ENCODE data around the gene MAP3K4. TPM values are rescaled to one million over a fixed set of nuclear protein-coding genes. Genes with fewer than 3 reads are reported as not detected.

The MAP3K4 gene
- total and polyA plus RNA-seq, 2 of the 8 experiments (the other 6 are each of a cell fraction or from before 2014, with no cell fraction given): 16.6 to 51.6 TPM

DNA sequence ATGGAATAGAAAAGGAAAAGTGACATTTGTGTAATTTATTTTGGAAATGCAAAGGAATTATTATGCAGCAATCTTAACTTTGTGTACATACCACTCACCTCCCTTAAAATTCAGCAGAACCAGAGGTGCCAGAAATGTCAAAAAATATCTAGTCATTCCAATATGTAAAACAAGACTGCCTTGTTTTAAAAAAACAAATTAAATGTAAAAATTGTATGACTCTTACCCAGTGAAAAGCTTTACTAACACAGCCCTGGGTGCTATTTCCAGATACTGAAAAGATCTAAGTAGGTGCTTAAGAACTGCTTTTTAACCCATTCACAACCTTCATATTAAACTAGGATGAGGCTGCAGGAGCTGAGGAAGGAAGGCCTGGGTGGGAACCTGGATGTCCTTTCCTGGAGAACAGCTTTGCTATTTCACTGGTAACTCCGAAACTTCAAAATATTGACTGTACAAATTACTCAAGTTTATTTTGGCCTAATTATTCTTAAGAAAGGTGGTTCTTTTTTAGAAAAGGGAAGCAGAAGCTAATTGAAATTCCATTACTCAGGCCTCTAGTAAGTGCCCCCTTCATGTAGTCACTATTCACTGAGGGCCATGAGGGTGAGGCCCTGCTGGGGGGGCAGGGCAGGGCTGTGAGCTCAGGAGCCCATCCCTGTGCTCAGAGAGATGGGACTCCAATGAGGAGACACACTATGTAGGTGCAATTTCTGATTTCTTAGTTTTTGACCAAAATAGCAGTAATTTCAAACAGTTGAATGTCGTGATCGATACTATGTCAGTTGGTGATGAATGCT, 139.6 kb downstream of the MAP3K4 start (continued):
- TF ChIP-seq RBBP5 (IDR thresholded peaks at IDR 0.05; ENCODE audit: borderline replicate concordance, low read depth, low read length) (no peak), CHD1 (IDR thresholded peaks at IDR 0.05; ENCODE audit: low read depth, low read length) (no peak), POLR2A (IDR thresholded peaks at IDR 0.05; ENCODE audit: control extremely low read depth in 1 of 2, low read depth in 2 of 2, low read length in 2 of 2) (no peak), SIRT6 (IDR thresholded peaks at IDR 0.05; ENCODE audit: low read length) (no peak), EGR1 (IDR thresholded peaks at IDR 0.05; ENCODE audit: borderline replicate concordance, low read depth, low read length) (no peak), TAF1 (IDR thresholded peaks at IDR 0.05; ENCODE audit: low read depth, low read length) (no peak), SUZ12 (IDR thresholded peaks at IDR 0.05; ENCODE audit: low read length) (no peak), KDM1A (IDR thresholded peaks at IDR 0.05; ENCODE audit: borderline replicate concordance, low read length) (no peak)
- TF ChIP-seq, protein P1, sequence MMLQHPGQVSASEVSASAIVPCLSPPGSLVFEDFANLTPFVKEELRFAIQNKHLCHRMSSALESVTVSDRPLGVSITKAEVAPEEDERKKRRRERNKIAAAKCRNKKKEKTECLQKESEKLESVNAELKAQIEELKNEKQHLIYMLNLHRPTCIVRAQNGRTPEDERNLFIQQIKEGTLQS (IDR thresholded peaks at IDR 0.05; ENCODE audit: insufficient read depth, low read depth, low read length): no peak
- TF ChIP-seq, protein P2, sequence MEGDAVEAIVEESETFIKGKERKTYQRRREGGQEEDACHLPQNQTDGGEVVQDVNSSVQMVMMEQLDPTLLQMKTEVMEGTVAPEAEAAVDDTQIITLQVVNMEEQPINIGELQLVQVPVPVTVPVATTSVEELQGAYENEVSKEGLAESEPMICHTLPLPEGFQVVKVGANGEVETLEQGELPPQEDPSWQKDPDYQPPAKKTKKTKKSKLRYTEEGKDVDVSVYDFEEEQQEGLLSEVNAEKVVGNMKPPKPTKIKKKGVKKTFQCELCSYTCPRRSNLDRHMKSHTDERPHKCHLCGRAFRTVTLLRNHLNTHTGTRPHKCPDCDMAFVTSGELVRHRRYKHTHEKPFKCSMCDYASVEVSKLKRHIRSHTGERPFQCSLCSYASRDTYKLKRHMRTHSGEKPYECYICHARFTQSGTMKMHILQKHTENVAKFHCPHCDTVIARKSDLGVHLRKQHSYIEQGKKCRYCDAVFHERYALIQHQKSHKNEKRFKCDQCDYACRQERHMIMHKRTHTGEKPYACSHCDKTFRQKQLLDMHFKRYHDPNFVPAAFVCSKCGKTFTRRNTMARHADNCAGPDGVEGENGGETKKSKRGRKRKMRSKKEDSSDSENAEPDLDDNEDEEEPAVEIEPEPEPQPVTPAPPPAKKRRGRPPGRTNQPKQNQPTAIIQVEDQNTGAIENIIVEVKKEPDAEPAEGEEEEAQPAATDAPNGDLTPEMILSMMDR (IDR thresholded peaks at IDR 0.05; ENCODE audit: control extremely low read depth in 1 of 3, insufficient read depth in 1 of 3, low read depth in 1 of 3, low read length in 3 of 3): no peak
